Thoracic aorta (tissue), 2 donors: ENCODE measurements around the gene ANKRD6. TPM values are rescaled to one million over a fixed set of nuclear protein-coding genes. Genes with fewer than 3 reads are reported as not detected.

ENCODE experiments used
- ATAC-seq: fragments of 150-250 bp; one replicate; pipeline ENCODE4 v1.8.0; 2017; ENCODE audit warnings: low read depth; ENCODE audit not compliant: insufficient number of reproducible peaks, low FRiP score
- DNase-seq: peaks from one replicate; pipeline ENCODE4 v3.0.0-alpha.2; 2020; ENCODE audit warnings: low spot score
- H3K27ac ChIP-seq, 2 donors: fragments of 200-600 bp; sonication (generic); 1 replicate in 1 of 2; 2 replicates in 1 of 2; pipeline ENCODE4 v1.5.1; 2016; ENCODE audit warnings: mild to moderate bottlenecking in 2 of 2, moderate library complexity in 2 of 2
- H3K27me3 ChIP-seq: fragments of 200-600 bp; sonication (generic); replicated peaks from 2 replicates; pipeline ENCODE4 v1.6.0; 2016; ENCODE audit warnings: mild to moderate bottlenecking; ENCODE audit not compliant: insufficient read depth
- H3K36me3 ChIP-seq: fragments of 200-600 bp; sonication (generic); one replicate; pipeline ENCODE4 v1.5.1; 2016
- H3K4me1 ChIP-seq, 2 donors: fragments of 200-600 bp; sonication (generic); 1 replicate in 1 of 2; 2 replicates in 1 of 2; pipeline versions ENCODE4 v1.5.1 to v1.6.0; 2016; ENCODE audit warnings: low read depth in 2 of 2, mild to moderate bottlenecking in 1 of 2; ENCODE audit not compliant: control insufficient read depth in 1 of 2
- H3K4me3 ChIP-seq: fragments of 200-600 bp; sonication (generic); 2 replicates; pipeline ENCODE4 v1.5.1; 2016; ENCODE audit warnings: mild to moderate bottlenecking
- H3K9me3 ChIP-seq: fragments of 200-600 bp; sonication (generic); 2 replicates; pipeline ENCODE4 v1.5.1; 2016
- total RNA-seq, 2 donors: library from RNA; depleted of rRNA; stranded (reverse); fragments of >200 nt; gene quantifications; one replicate each; pipeline versions ENCODE4 v1.1.0 to v1.2.3, GENCODE V29; 2016
- TF ChIP-seq, protein P1 (sequence below): fragments of 200-600 bp; sonication (generic); IDR thresholded peaks from one replicate; pipeline ENCODE4 v1.5.1; 2019; ENCODE audit warnings: antibody characterized with exemption

The ANKRD6 gene
- total RNA-seq, 2 donors from 2014 or later, result 35.3 to 91.9 TPM

DNA sequence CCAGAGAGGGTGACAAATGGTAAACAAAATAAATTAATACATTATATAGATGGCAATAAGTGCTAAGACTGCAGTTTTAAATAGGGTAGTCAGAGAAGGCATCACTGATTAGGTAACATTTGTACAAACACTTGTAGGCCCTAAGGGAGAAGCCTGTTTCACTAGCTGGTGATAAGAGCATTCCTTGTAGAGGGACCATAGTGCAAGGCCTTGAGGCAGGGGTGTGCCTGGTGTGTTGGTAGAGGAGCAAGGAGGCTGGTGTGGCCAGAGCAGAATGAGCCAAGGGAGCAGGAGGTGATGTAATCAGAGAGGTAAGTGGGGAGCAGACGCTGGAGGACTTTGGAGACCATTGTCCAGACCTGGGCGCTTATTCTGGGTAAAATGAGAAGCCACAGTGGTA lies 70.7 kb downstream of the ANKRD6 start:
- Histone ChIP-seq H3K4me1 (peaks cover 2 to 36% of the 10 kb centered on the region in 2 donors), H3K9me3 (no peaks in the 10 kb centered on the region), H3K4me3 (no peak overlapping the region), H3K27ac (no peak overlapping the region), H3K27me3 (no peaks in the 10 kb centered on the region), H3K36me3 (no peaks in the 10 kb centered on the region)
- ATAC-seq (no peak), DNase-seq (no peak)
- TF ChIP-seq, protein P1, sequence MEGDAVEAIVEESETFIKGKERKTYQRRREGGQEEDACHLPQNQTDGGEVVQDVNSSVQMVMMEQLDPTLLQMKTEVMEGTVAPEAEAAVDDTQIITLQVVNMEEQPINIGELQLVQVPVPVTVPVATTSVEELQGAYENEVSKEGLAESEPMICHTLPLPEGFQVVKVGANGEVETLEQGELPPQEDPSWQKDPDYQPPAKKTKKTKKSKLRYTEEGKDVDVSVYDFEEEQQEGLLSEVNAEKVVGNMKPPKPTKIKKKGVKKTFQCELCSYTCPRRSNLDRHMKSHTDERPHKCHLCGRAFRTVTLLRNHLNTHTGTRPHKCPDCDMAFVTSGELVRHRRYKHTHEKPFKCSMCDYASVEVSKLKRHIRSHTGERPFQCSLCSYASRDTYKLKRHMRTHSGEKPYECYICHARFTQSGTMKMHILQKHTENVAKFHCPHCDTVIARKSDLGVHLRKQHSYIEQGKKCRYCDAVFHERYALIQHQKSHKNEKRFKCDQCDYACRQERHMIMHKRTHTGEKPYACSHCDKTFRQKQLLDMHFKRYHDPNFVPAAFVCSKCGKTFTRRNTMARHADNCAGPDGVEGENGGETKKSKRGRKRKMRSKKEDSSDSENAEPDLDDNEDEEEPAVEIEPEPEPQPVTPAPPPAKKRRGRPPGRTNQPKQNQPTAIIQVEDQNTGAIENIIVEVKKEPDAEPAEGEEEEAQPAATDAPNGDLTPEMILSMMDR, result no peak

DNA sequence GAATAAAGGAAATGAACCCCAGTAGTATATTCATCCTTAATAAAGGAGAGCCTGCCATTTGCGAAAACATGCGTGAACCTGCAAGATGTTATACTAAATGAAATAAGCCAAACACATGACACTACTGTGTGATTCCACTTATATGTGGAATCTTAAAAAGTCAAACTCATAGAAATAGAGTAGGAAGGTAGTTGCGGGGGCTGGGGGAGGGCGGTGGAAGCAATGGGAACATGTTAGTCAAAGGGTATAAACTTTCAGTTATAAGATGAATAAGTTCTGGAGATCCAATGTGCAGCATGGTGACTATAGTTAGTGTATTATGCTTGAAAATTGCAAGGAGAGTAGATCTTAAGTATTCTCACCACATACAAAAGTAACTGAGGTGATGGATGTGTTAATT lies 72.9 kb downstream of the ANKRD6 start:
- no peak for ATAC-seq
- TF ChIP-seq, protein P1, result no peak
- H3K9me3 ChIP-seq, result no peaks in the 10 kb centered on the region
- H3K4me1 ChIP-seq, result peaks cover 8 to 47% of the 10 kb centered on the region in 2 donors
- DNase-seq, result no peak
- no peaks in the 10 kb centered on the region for H3K36me3 ChIP-seq
- no peak overlapping the region for H3K4me3 ChIP-seq
- H3K27ac ChIP-seq, result no peak overlapping the region
- H3K27me3 ChIP-seq, result no peaks in the 10 kb centered on the region

DNA sequence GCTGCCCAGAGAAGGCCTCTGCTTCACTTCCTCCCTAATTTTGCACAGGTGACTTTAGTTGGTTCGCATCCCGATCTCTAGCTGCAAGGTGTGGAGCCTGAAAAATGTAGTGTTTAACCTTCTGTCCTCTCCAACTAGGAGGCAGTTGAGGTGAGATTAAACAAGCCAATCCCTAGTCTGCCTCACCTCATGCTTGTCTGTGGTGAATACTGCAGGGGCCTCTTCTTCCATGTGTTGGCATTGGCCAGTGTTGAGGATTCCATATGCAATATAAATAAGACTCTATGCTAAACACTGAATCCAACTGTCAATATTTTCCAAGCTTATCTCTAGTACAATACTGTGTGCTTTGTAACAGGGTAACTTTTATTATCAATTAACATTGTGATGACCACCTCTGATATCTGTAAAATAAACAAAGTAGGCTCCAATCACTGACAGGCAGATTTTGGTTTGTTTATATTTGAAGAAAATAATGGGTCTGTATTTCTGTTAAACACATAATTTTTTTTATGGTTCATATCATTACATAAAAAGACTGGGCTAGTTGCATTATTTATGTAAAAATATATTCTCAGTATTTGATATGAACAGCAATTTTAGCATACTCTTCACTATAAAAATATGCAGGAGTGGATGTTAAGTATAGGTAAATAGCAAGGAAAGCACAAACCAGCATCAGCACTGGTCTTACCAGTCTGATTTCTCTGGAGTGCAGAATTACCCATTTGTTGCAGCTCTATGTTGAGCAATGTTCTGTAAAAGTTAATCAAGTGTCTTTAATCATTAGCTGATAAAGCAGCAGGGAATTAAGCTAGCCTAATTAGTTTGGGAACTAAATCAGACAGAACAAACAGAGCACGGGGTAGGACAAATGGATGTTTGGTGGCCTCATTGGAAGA lies 74.0 kb downstream of the ANKRD6 start:
- H3K4me3 ChIP-seq, result no peak overlapping the region
- DNase-seq, result no peak
- no peak overlapping the region for H3K27ac ChIP-seq
- TF ChIP-seq, protein P1, result no peak
- no peak for ATAC-seq
- no peaks in the 10 kb centered on the region for H3K9me3 ChIP-seq
- no peaks in the 10 kb centered on the region for H3K36me3 ChIP-seq
- no peaks in the 10 kb centered on the region for H3K27me3 ChIP-seq
- peaks cover 8 to 41% of the 10 kb centered on the region in 2 donors for H3K4me1 ChIP-seq

DNA sequence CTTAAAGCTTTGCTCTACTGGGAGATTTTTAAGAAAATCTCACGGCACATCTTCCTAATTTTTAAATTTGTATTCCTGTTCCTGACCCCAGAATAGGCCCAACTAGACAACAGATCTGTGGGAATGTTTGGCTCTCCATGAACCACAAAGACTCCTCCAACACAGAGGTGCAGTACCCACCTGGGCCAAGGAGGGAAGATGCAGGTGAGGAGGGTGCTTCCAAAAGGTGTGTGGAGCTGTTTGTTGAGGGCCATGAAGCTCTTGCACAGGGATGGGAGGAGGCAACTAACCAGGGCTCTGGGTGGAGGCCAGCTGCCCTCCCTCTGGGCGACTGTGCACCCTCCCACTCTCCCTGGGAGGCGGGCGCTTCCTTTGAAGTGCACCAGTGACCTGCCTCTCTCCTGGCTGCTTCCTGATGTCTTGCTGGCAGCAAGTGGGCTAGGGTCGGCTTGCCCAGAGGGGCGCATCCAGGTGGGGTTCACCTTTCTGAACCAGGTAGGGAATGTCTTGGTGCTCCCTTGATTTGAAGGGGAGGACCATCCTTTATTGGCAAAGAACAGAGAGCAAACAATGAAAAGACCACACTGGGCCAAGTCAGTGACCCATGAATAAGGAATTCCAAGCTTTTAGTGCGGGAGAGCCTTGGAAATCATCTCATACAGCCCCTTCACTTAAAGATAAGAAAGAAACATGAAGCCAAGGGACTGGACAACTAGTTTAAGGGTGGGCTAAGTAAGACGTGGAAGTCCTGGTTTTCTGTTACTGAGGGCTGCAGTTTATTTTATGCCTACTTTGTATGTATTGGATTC lies 76.0 kb downstream of the ANKRD6 start:
- Histone ChIP-seq H3K27ac (peak overlapping the region in 1 of 2 donors; percentile 43), H3K4me1 (peaks cover 11 to 53% of the 10 kb centered on the region in 2 donors), H3K9me3 (no peaks in the 10 kb centered on the region), H3K27me3 (no peaks in the 10 kb centered on the region), H3K4me3 (no peak overlapping the region), H3K36me3 (no peaks in the 10 kb centered on the region)
- TF ChIP-seq, protein P1, result no peak
- peak; percentile 26 for ATAC-seq
- no peak for DNase-seq

DNA sequence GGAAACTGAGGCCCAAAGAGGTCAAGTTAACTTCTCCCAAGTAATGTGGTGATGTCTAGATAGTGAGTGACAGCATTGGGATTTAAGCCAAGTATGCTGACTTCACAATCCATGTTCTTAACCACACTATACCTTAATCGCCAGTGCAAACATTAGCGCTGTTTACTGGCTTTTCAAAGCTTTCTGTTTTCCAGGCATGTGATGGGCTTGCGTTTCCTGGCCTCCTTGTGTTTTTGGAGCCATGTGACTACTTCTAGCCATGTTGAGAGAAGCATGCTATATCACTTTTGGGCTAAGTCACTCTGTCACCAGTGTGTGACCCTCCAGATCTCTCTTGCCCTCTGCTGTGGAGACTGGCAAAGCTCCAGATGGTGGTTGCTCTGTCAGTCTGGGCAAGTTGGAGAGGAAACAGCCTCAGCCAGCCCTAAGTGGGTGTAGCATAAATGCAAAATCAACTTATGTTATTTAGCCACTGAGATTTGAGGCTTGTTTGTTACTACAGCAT lies 76.9 kb downstream of the ANKRD6 start:
- H3K9me3 ChIP-seq, result no peaks in the 10 kb centered on the region
- H3K27me3 ChIP-seq, result no peaks in the 10 kb centered on the region
- no peak overlapping the region for H3K4me3 ChIP-seq
- ATAC-seq, result no peak
- DNase-seq, result no peak
- no peaks in the 10 kb centered on the region for H3K36me3 ChIP-seq
- TF ChIP-seq, protein P1, result no peak
- H3K27ac ChIP-seq, result peak overlapping the region; percentile 23 to 43
- peaks cover 11 to 53% of the 10 kb centered on the region in 2 donors for H3K4me1 ChIP-seq
